ENCODE data around the gene ADGRE2.

Gene ADGRE2

GRCh38 chr19:14772995-14773394 lies 5.4 kb downstream of the ADGRE2 start:
- TF ChIP-seq CTCF (IDR thresholded peaks at IDR 0.05; ENCODE audit: low read length, missing control alignments) = no peak
- DNase-seq (ENCODE audit: low read depth) = no peak
- H3K4me3 ChIP-seq (replicated peaks; ENCODE audit: low read depth, low read length) = no peak overlapping the region

- DNase-seq (ENCODE audit: low read depth) = no peak
- no peak for TF ChIP-seq CTCF (IDR thresholded peaks at IDR 0.05; ENCODE audit: low read length, missing control alignments)
- no peak overlapping the region for H3K4me3 ChIP-seq (replicated peaks; ENCODE audit: low read depth, low read length)
Measured at GRCh38 chr19:14772467-14772866, 5.9 kb downstream of the ADGRE2 start.

GRCh38 chr19:14770944-14771839 lies 7.2 kb downstream of the ADGRE2 start:
- no peak overlapping the region for H3K4me3 ChIP-seq (replicated peaks; ENCODE audit: low read depth, low read length)
- DNase-seq (ENCODE audit: low read depth) = no peak
- TF ChIP-seq CTCF (IDR thresholded peaks at IDR 0.05; ENCODE audit: low read length, missing control alignments) = no peak

- no peak overlapping the region for H3K4me3 ChIP-seq (replicated peaks; ENCODE audit: low read depth, low read length)
- TF ChIP-seq CTCF (IDR thresholded peaks at IDR 0.05; ENCODE audit: low read length, missing control alignments) = no peak
- no peak for DNase-seq (ENCODE audit: low read depth)
Measured at GRCh38 chr19:14770136-14770535, 8.2 kb downstream of the ADGRE2 start.

GRCh38 chr19:14769201-14769600 lies 9.2 kb downstream of the ADGRE2 start:
- TF ChIP-seq CTCF (IDR thresholded peaks at IDR 0.05; ENCODE audit: low read length, missing control alignments) = no peak
- no peak for DNase-seq (ENCODE audit: low read depth)
- no peak overlapping the region for H3K4me3 ChIP-seq (replicated peaks; ENCODE audit: low read depth, low read length)

- no peak for TF ChIP-seq CTCF (IDR thresholded peaks at IDR 0.05; ENCODE audit: low read length, missing control alignments)
- H3K4me3 ChIP-seq (replicated peaks; ENCODE audit: low read depth, low read length) = no peak overlapping the region
Measured at GRCh38 chr19:14768001-14768400, 10.4 kb downstream of the ADGRE2 start.

More at GRCh38 chr19:14768001-14768400, 10.4 kb downstream of the ADGRE2 start:
- no peak for DNase-seq (ENCODE audit: low read depth)

All from fibroblast of pulmonary artery (primary cell).